OCI-LY7 (cell line): ENCODE results near the gene DUOXA2. TPM values are rescaled to one million over a fixed set of nuclear protein-coding genes. Genes with fewer than 3 reads are reported as not detected.

Experiments used
- BruUV-seq: library from RNA; stranded (reverse); fragments of 400-500 nt; replicated peaks from 2 replicates; lab custom pipeline; 2021; lab: Mats Ljungman, UMichigan
- CTCF ChIA-PET: fragments of 300-600 bp; sonication (Branson Sonifier 250); formaldehyde crosslinking; loops from one replicate; lab custom pipeline; 2022; ENCODE audit warnings: antibody characterized with exemption; ENCODE audit not compliant: unreplicated experiment; lab: Charles Lee
- POLR2A ChIA-PET: fragments of 300-600 bp; sonication (Branson Sonifier 250); formaldehyde crosslinking; loops from one replicate; lab custom pipeline; 2022; ENCODE audit warnings: antibody characterized with exemption; lab: Charles Lee
- DNase-seq: peaks from one replicate; pipeline ENCODE4 v3.0.0-alpha.2; 2015; ENCODE audit warnings: low spot score
- H2AFZ ChIP-seq: fragments of 200-600 bp; sonication (generic), shearing (Covaris generic); 2 replicates; pipeline ENCODE4 v1.6.1; 2014; ENCODE audit warnings: mild to moderate bottlenecking, antibody characterized with exemption, low read length, moderate library complexity
- H3K27ac ChIP-seq: fragments of 200-600 bp; sonication (generic); 2 replicates; pipeline ENCODE4 v1.5.1; 2014; ENCODE audit warnings: mixed run types, low read depth, mild to moderate bottlenecking, moderate library complexity, low read length, inconsistent platforms; ENCODE audit not compliant: poor library complexity, severe bottlenecking
- H3K36me3 ChIP-seq: fragments of 200-600 bp; sonication (generic); 2 replicates; pipeline ENCODE4 v1.6.1; 2014; ENCODE audit warnings: mild to moderate bottlenecking, antibody characterized with exemption, low read length, moderate library complexity, mixed read lengths; ENCODE audit not compliant: insufficient read depth
- H3K4me1 ChIP-seq: fragments of 200-600 bp; sonication (generic); 2 replicates; pipeline ENCODE4 v1.5.1; 2014; ENCODE audit warnings: mild to moderate bottlenecking, low read length; ENCODE audit not compliant: insufficient read depth, poor library complexity, severe bottlenecking
- H3K4me2 ChIP-seq: fragments of 200-600 bp; sonication (generic); 2 replicates; pipeline ENCODE4 v1.6.1; 2014; ENCODE audit warnings: mild to moderate bottlenecking, low read length
- H3K4me3 ChIP-seq: fragments of 200-600 bp; sonication (generic); 2 replicates; pipeline ENCODE4 v1.5.1; 2014; ENCODE audit warnings: mild to moderate bottlenecking, low read depth, low read length; ENCODE audit not compliant: poor library complexity, severe bottlenecking
- H3K79me2 ChIP-seq: fragments of 200-600 bp; sonication (generic); 2 replicates; pipeline ENCODE4 v1.6.1; 2016; ENCODE audit warnings: low read depth, mild to moderate bottlenecking, low read length, moderate library complexity, mixed read lengths; ENCODE audit not compliant: insufficient read depth
- H3K9me2 ChIP-seq: fragments of 200-600 bp; sonication (generic); 2 replicates; pipeline ENCODE4 v1.6.1; 2016; ENCODE audit warnings: mild to moderate bottlenecking, low read length, mixed read lengths; ENCODE audit not compliant: insufficient read depth
- H3K9me3 ChIP-seq: fragments of 200-600 bp; sonication (generic); 2 replicates; pipeline ENCODE4 v1.6.1; 2014; ENCODE audit warnings: mild to moderate bottlenecking, mixed run types, low read length, mixed read lengths
- H4K20me1 ChIP-seq: fragments of 200-600 bp; sonication (generic); 2 replicates; pipeline ENCODE4 v1.6.1; 2014; ENCODE audit warnings: mild to moderate bottlenecking, antibody characterized with exemption, low read length, moderate library complexity, mixed read lengths; ENCODE audit not compliant: insufficient read depth
- CTCF ChIP-seq: fragments of 200-600 bp; sonication (generic); conservative IDR thresholded peaks from 2 replicates; pipeline ENCODE4 v1.5.1; 2014; ENCODE audit warnings: mild to moderate bottlenecking, antibody characterized with exemption, low read length, moderate library complexity, mixed read lengths
- EZH2phosphoT487 ChIP-seq: fragments of 200-600 bp; sonication (generic); IDR thresholded peaks from 2 replicates; pipeline ENCODE4 v1.6.1; 2018; ENCODE audit warnings: low read depth, borderline replicate concordance, mild to moderate bottlenecking, mixed run types, antibody characterized with exemption, low read length, moderate library complexity, mixed read lengths
- intact Hi-C: fragments of 100-400 bp; cut with micrococcal nuclease; formaldehyde crosslinking; loops from one replicate; pipeline ENCODE4 v1.10.0; 2022; ENCODE audit not compliant: unreplicated experiment
- total RNA-seq, 2 experiments: library from RNA; depleted of rRNA in 1 of 2; stranded (reverse); fragments of >200 nt in 1 of 2; shearing (Covaris generic) in 1 of 2; gene quantifications; 2 replicates each; pipeline ENCODE4 v1.2.3, GENCODE V29; 2014 to 2022

Gene DUOXA2
- total RNA-seq, 2 experiments from 2014 or later, result not detected

DNA sequence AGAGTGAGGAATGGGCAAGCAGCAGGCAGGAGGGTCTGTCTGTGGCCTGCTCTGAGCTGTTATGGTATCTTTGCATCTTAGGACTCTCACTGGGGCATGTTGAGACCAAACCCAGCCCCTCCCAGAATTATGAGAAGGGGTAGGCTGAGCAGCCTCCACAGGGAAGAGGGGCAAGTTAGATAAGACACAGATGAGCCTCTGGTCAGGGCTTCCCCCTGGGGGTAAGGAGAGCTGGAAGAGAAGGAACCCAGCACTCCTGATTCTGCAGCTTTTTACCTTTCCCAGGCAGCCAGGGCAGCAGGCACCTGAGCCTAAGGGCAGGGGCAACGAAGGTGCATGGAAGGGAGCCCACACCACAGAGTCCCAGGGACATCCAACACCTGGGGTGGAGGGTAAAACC is 34.9 kb downstream of the DUOXA2 start:
- H3K36me3 ChIP-seq, result no peaks in the 10 kb centered on the region
- H2AFZ ChIP-seq, result no peak overlapping the region
- no peaks in the 10 kb centered on the region for H4K20me1 ChIP-seq
- ChIA-PET CTCF (interaction anchor here (0.6 kb wide), 1 partner anchor 8 kb away, joined by 3 read pairs; no protein-coding TSS in a partner anchor), POLR2A (no interaction called here)
- no peaks in the 10 kb centered on the region for H3K9me2 ChIP-seq
- no peak for DNase-seq
- BruUV-seq, result no TSS peak
- H3K4me2 ChIP-seq, result no peak overlapping the region
- TF ChIP-seq CTCF, result no peak
- no peak for TF ChIP-seq EZH2phosphoT487
- no peaks in the 10 kb centered on the region for H3K4me1 ChIP-seq
- H3K79me2 ChIP-seq, result no peaks in the 10 kb centered on the region
- H3K27ac ChIP-seq, result no peak overlapping the region
- H3K4me3 ChIP-seq, result no peak overlapping the region
- intact Hi-C loops, result no loop called here
- no peaks in the 10 kb centered on the region for H3K9me3 ChIP-seq

DNA sequence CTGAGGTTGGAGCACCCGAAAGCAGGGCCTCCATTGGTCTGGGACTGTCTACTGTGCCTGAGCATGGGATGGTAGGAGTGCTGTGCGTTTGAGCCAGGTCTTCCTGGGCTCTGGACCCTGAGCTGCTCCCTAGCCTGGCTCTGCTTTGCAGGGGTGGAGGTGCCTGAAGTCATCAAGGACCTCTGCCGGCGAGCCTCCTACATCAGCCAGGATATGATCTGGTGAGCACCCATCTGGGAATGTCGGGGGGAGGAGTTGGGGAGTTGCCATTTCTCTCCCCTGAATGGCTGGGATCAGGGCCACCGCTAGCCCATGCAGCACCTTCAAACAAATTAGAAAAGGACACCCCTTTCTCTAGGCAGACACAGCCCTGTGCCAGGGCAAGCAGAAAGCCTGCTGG is 36.4 kb downstream of the DUOXA2 start:
- TF ChIP-seq CTCF (no peak), EZH2phosphoT487 (no peak)
- CTCF ChIA-PET, result interaction anchor here (0.6 kb wide), 2 partner anchors 70 to 230 kb away, joined by 3 to 4 read pairs; no protein-coding TSS in a partner anchor
- Histone ChIP-seq H3K9me2 (no peaks in the 10 kb centered on the region), H3K79me2 (no peaks in the 10 kb centered on the region), H3K9me3 (no peaks in the 10 kb centered on the region), H3K27ac (no peak overlapping the region), H3K4me3 (no peak overlapping the region), H3K36me3 (no peaks in the 10 kb centered on the region), H3K4me2 (no peak overlapping the region), H4K20me1 (no peaks in the 10 kb centered on the region), H3K4me1 (no peaks in the 10 kb centered on the region), H2AFZ (no peak overlapping the region)
- POLR2A ChIA-PET, result interaction anchor here (0.8 to 1.0 kb wide), 2 partner anchors 8 to 11 kb away, joined by 3 to 4 read pairs; no protein-coding TSS in a partner anchor
- intact Hi-C loops, result no loop called here
- no peak for DNase-seq
- BruUV-seq, result no TSS peak

- Histone ChIP-seq H3K4me3 (no peak overlapping the region), H3K27ac (no peak overlapping the region), H4K20me1 (no peaks in the 10 kb centered on the region), H2AFZ (no peak overlapping the region), H3K4me2 (no peak overlapping the region), H3K9me2 (no peaks in the 10 kb centered on the region), H3K36me3 (no peaks in the 10 kb centered on the region), H3K4me1 (no peaks in the 10 kb centered on the region), H3K79me2 (no peaks in the 10 kb centered on the region), H3K9me3 (no peaks in the 10 kb centered on the region)
- DNase-seq, result no peak
- TF ChIP-seq CTCF, result no peak
- no peak for TF ChIP-seq EZH2phosphoT487
- CTCF ChIA-PET, result interaction anchor here (0.6 kb wide), 2 partner anchors 70 to 229 kb away, joined by 3 to 4 read pairs; no protein-coding TSS in a partner anchor
- intact Hi-C loops, result no loop called here
- POLR2A ChIA-PET, result no interaction called here
- BruUV-seq, result no TSS peak
These were observed 36.9 kb downstream of the DUOXA2 start for GRCh38 chr15:45150997-45151396.
